MM.1S (cell line): ENCODE data around the gene PHLDB1.

Experiments
- DNase-seq: peaks from one replicate; pipeline ENCODE4 v3.0.0-alpha.2; 2015
- H2AFZ ChIP-seq: fragments of 300-600 bp; sonication (generic); 2 replicates; pipeline ENCODE4 v1.6.0; 2016; ENCODE audit warnings: antibody characterized with exemption, low read length
- H3F3A ChIP-seq: fragments of 300-600 bp; sonication (generic); 2 replicates; pipeline ENCODE4 v1.6.1; 2016; ENCODE audit warnings: mild to moderate bottlenecking, antibody characterized with exemption, low read length, moderate library complexity, mixed read lengths; ENCODE audit not compliant: insufficient read depth
- H3K27ac ChIP-seq: fragments of 300-600 bp; sonication (generic); 2 replicates; pipeline ENCODE4 v1.5.1; 2016; ENCODE audit warnings: mild to moderate bottlenecking, low read length
- H3K27me3 ChIP-seq: fragments of 300-600 bp; sonication (generic); replicated peaks from 2 replicates; pipeline ENCODE4 v1.6.0; 2016; ENCODE audit warnings: low read length; ENCODE audit not compliant: insufficient read depth
- H3K36me3 ChIP-seq: fragments of 300-600 bp; sonication (generic); replicated peaks from 2 replicates; pipeline ENCODE4 v1.6.1; 2016; ENCODE audit warnings: mild to moderate bottlenecking, low read length, mixed read lengths; ENCODE audit not compliant: insufficient read depth
- H3K4me1 ChIP-seq: fragments of 300-600 bp; sonication (generic); 2 replicates; pipeline ENCODE4 v1.6.1; 2016; ENCODE audit warnings: low read length, mixed read lengths
- H3K4me2 ChIP-seq: fragments of 300-600 bp; sonication (generic); 2 replicates; pipeline ENCODE4 v1.6.0; 2016; ENCODE audit warnings: low read depth, low read length
- H3K4me3 ChIP-seq: fragments of 300-600 bp; sonication (generic); 2 replicates; pipeline ENCODE4 v1.5.1; 2016; ENCODE audit warnings: low read length, mixed read lengths
- H3K79me2 ChIP-seq: fragments of 300-600 bp; sonication (generic); 2 replicates; pipeline ENCODE4 v1.6.1; 2016; ENCODE audit warnings: mixed run types, low read length, mixed read lengths
- H3K9ac ChIP-seq: fragments of 300-600 bp; sonication (generic); 2 replicates; pipeline ENCODE4 v1.6.1; 2016; ENCODE audit warnings: low read length, mixed read lengths
- H3K9me2 ChIP-seq: fragments of 300-600 bp; sonication (generic); replicated peaks from 2 replicates; pipeline ENCODE4 v1.6.1; 2016; ENCODE audit warnings: mild to moderate bottlenecking, low read length, mixed read lengths; ENCODE audit not compliant: insufficient read depth
- H3K9me3 ChIP-seq: fragments of 300-600 bp; sonication (generic); replicated peaks from 2 replicates; pipeline ENCODE4 v1.6.1; 2016; ENCODE audit warnings: mild to moderate bottlenecking, low read length, mixed read lengths; ENCODE audit not compliant: insufficient read depth
- H4K20me1 ChIP-seq: fragments of 300-600 bp; sonication (generic); 2 replicates; pipeline ENCODE4 v1.6.1; 2016; ENCODE audit warnings: mild to moderate bottlenecking, low read length, moderate library complexity, mixed read lengths; ENCODE audit not compliant: insufficient read depth
- CTCF ChIP-seq: fragments of 300-600 bp; sonication (generic); IDR thresholded peaks from 2 replicates; pipeline ENCODE4 v1.5.1; 2016; ENCODE audit warnings: antibody characterized with exemption, low read length, mixed read lengths
- EZH2 ChIP-seq: fragments of 300-600 bp; sonication (generic); optimal IDR thresholded peaks from 2 replicates; pipeline ENCODE3; 2017; ENCODE audit warnings: low read depth, mild to moderate bottlenecking, antibody characterized with exemption, low read length, mixed read lengths
- EZH2phosphoT487 ChIP-seq: fragments of 300-600 bp; sonication (generic); IDR thresholded peaks from 2 replicates; pipeline ENCODE4 v1.6.1; 2018; ENCODE audit warnings: antibody characterized with exemption, low read length

Gene PHLDB1

DNA sequence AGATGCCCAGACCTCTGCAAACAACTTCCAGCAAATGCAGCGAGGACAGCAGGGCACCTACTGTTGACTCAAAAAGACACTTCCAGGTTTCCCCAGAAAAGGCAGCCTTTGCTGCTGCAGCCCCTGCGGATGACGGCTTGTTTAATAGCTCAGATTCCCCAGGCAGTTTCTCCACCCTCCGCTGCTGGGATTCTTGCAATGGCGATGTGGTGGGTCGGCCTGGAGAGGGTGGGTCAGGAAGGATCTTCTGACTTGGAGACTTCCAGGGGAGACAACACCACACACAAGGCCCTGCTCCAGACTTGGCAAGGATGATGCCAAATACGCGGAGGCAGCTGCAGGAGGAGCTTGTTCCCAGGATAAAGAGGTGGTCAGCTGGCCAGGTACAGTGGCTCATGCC is 89.9 kb downstream of the PHLDB1 start:
- Histone ChIP-seq H3K4me2 (no peak overlapping the region; the same call in 1 of the 2 replicates), H3K9ac (no peak overlapping the region), H2AFZ (no peak overlapping the region), H3K36me3 (no peaks in the 10 kb centered on the region), H3K9me2 (no peaks in the 10 kb centered on the region), H3F3A (peaks cover 45% of the 10 kb centered on the region), H3K27ac (peak overlapping the region; percentile 85; the same call in 1 of the 2 replicates), H3K4me1 (peaks cover 51% of the 10 kb centered on the region), H3K27me3 (no peaks in the 10 kb centered on the region), H4K20me1 (no peaks in the 10 kb centered on the region), H3K79me2 (no peaks in the 10 kb centered on the region), H3K9me3 (no peaks in the 10 kb centered on the region), H3K4me3 (no peak overlapping the region)
- no peak for TF ChIP-seq EZH2
- no peak for TF ChIP-seq EZH2phosphoT487
- TF ChIP-seq CTCF: no peak
- no peak for DNase-seq

GRCh38 chr11:118699506-118700220 is 92.2 kb downstream of the PHLDB1 start:
- H3F3A ChIP-seq: peaks cover 24% of the 10 kb centered on the region
- no peak overlapping the region for H3K9ac ChIP-seq
- no peak overlapping the region for H3K4me3 ChIP-seq
- no peak for TF ChIP-seq CTCF
- TF ChIP-seq EZH2phosphoT487: no peak
- no peak for TF ChIP-seq EZH2
- no peaks in the 10 kb centered on the region for H3K79me2 ChIP-seq
- H3K27me3 ChIP-seq: no peaks in the 10 kb centered on the region
- H3K4me2 ChIP-seq: no peak overlapping the region
- no peak overlapping the region for H3K27ac ChIP-seq
- no peak for DNase-seq
- peaks cover 30% of the 10 kb centered on the region for H3K4me1 ChIP-seq
- no peak overlapping the region for H2AFZ ChIP-seq
- no peaks in the 10 kb centered on the region for H3K36me3 ChIP-seq
- H3K9me3 ChIP-seq: no peaks in the 10 kb centered on the region
- H4K20me1 ChIP-seq: no peaks in the 10 kb centered on the region
- H3K9me2 ChIP-seq: no peaks in the 10 kb centered on the region

- H4K20me1 ChIP-seq: no peaks in the 10 kb centered on the region
- no peaks in the 10 kb centered on the region for H3K27me3 ChIP-seq
These were observed 96.2 kb downstream of the PHLDB1 start for GRCh38 chr11:118703563-118704106.

More at GRCh38 chr11:118703563-118704106, 96.2 kb downstream of the PHLDB1 start:
- Histone ChIP-seq H2AFZ (no peak overlapping the region), H3F3A (no peaks in the 10 kb centered on the region), H3K9me2 (no peaks in the 10 kb centered on the region), H3K9me3 (no peaks in the 10 kb centered on the region), H3K4me2 (no peak overlapping the region), H3K4me1 (peaks cover 4% of the 10 kb centered on the region; the same call in 1 of the 2 replicates), H3K27ac (no peak overlapping the region), H3K36me3 (no peaks in the 10 kb centered on the region), H3K79me2 (no peaks in the 10 kb centered on the region), H3K9ac (no peak overlapping the region), H3K4me3 (no peak overlapping the region)
- TF ChIP-seq EZH2phosphoT487: no peak
- no peak for TF ChIP-seq CTCF
- no peak for TF ChIP-seq EZH2
- DNase-seq: no peak
